HG03469 (cell line): ENCODE results near the gene ETNK1.

Experiments
- ATAC-seq: cut with Tn5 transposase; IDR thresholded peaks from one replicate; pipeline ENCODE4 v1.9.1; 2021; ENCODE audit warnings: mild to moderate bottlenecking, moderate library complexity, moderate number of reproducible peaks; ENCODE audit not compliant: unreplicated experiment

Gene ETNK1

DNA sequence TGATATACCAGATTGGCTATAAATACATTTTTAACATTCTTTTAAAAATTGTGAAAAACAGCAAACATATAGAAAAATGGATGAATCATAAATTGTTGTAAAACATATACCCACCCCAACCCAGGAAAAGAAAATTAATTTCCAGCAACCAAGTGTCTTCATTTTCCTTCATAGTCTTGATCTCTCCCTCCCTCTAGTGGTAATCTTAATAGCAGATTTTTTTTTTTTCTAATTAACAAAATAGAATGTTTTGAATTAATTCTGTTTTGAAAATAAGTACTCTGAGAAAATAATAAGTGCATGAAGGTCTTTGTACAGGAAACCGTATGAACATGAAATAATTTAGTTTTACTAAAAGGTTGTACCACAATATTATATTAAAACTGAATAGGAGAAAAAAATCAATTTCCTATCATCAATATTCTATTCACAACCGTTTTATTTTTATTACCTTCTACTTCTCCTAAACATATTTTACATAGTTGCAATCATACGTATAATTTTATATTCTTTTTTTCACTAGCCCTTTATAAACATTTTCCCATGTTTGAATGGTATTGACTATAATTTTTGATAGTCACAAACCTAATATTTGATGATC is 7.0 kb downstream of the ETNK1 start:
- ATAC-seq, result no peak

DNA sequence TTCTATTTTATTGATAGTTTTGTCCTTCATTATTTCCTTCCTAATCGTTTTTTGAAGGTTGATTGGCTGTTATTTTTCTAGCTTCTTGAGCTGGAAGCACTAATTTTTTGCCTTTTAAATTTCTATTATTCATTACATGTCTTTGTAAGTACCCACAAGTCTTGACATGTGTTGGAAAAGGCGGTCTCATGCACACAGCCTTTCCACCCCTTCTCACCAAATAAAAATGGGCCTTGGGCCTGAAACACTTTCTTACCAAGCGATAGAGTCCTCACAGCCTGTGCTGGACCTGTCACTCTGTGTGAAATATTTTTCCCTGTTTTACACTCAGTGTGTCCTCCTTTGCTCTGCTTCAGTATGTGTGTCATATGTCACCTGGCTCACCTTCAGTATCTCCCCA is 9.9 kb downstream of the ETNK1 start:
- no peak for ATAC-seq

DNA sequence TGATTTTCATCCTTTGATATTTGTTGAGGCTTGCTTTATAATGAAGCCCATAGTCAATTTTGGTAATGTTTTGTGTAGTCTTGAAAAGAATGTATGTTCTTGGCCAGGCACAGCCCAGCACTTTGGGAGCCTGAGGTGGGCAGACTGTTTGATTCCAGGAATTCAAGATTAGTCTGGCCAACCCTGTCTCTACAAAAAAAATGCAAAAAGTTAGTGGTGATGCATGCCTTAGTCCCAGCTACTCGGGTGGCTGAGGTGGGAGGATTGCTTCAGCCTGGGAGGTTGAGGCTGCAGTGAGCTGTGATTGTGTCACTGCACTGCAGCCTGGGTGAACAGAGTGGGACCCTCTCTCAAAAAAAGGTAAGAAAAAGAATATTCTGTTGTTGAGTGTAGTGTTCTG is 10.8 kb downstream of the ETNK1 start:
- no peak for ATAC-seq

DNA sequence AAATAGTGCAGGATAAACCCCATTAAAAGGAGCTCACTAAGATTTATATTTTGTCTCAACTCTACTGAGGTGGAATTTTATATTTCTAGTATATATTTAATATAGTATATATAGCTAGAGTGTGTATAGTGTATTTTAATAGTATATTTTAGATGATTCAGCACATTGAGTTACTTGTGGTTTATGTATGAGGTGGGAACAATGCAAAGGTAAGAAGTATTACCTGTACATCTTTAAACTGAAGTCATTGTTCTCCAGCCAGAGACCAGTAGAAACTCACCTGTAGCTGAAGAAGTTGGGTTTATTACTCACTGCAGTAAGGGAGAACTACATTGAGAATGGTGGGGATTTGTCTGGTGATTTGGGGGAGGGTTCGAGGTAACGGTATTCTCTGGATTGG is 15.9 kb downstream of the ETNK1 start:
- no peak for ATAC-seq

DNA sequence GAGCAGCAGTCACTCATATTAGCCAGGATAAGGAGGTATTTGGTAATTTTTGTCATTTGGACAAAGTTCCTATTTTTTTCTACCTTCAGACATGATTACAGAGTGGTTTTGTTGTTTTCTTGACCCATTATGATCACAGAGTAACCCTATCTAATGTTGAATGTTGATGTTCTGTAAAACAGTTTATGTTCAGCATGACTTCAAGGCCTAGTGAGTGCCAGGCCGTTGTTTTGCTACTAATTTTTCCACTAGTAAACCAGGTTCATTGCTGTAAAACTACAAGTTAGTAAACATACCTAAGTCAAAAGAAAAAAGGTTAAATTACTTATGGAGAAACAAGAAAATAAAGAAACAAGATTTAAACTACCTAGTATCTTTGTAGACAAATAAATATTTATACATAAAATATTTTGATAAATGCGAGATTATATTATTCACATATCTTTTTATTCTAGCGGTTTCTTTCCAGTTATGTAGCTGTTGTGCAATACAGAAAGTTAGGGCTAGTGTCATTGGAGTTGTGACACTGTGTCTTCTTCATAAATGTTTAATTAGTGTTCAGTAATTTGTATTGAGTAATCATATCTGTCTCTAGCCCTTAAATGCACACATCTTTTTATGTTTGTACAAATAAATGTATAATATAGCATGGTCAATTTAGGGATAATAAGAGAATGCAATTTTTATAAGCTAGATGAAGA is 16.5 kb downstream of the ETNK1 start:
- ATAC-seq, result no peak

DNA sequence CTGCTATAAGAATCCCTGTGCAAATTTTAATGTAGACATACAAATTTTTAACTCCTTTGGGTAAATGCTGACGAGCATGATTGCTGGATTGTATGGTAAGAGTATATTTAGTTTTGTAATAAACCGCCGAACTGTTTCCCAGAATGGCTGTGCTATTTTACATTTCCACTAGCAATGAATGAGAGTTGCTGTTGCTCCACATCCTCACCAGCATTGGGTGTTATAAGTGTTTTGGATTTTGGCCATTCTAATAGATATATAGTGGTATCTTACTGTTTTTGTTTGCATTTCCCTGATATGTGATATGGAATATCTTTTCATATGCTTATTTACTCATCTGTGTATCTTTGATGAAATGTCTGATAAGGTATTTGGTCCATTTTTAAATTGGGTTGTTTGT is 23.7 kb downstream of the ETNK1 start:
- ATAC-seq, result no peak

DNA sequence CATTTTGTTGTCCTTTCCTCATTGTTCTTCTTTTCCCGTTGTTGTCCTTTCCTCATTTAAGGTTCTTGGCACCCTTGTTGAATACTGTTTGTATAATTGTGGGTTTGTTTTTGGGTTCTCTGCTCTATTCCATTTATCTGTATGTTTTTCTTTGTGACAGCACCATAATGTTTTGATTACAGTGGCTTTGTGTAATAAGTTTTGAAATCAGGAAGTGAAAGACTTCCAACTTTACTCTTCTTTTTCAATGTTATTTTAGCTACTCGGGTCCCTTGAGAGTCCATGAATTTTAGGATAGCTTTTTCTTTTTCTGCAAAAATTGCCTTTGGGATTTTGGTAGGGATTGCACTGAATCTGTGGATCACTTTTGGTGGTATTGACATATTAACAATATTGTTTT is 28.1 kb downstream of the ETNK1 start:
- ATAC-seq, result no peak

DNA sequence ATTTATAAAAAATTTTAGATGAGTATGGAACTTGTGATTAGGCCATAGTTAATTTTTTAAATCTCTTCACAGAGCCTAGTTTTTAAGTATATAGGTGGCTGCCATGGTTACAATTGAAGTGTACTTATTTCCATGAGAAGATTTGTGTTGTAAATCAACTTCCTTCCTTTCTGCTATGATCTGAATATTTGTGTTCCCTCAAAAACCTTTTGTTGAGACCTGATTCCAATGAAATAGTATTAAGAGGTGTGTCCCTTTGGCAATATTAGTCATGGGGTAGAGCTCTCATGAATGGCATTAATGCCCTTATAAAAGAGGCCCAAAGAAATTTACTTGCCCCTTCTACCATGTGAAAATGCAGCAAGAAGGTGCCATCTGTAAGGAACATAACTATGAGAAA is 28.8 kb downstream of the ETNK1 start:
- ATAC-seq, result no peak

DNA sequence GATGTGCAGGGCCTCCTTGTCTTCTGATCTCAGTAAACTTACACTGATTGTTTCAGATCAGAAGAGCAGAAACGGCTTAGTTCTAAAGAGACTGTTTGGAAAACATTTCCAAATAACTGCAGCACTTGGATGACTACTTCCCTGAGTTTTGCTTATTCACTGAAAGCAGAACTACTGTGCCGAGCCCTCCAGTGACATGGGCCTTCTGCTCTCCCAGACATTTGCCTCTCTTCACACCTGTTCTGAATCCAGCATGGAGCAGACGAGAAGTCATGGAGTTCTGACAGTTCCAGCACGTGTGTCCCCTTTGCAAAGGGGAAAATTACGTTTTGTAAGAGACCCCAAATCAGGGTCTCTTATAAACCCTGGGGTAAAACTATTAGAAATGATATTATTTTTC is 31.4 kb downstream of the ETNK1 start:
- ATAC-seq, result no peak

DNA sequence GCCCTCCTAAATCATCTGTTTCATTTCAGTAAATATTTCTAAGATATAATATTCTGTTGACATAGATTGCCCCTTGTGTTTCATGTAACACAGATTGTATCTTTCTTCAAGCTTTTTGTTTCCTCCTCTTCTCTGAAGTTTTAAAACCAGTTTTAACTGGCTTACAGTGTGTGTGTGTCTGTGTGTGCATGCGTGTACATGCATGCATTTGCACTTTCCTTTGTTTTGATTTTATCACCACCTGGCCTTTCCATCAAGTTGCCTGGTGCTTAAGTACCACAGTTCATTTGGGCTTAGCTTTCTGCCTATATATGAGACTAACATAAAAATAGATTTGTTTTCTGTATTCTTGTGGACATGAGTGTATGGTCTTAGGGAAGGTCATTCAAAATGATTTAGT is 31.9 kb downstream of the ETNK1 start:
- no peak for ATAC-seq

DNA sequence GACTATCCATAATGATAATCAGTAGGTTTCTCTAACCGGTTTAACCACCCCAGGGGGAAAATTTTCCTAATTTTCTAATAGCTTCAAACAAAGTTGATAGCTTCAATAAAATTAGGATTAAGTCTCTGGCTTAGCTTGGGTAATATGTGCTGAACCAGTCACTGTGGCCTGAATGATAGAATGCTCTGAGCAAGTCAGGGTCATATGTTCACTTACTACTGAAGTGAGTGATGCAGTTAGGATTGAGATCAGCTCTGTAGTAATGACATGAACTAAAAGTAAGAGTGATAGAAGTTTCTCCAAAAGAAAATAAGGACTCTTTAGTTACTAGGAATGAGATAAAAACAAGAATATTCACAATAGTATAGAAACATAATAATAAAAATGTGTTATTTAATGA is 32.6 kb downstream of the ETNK1 start:
- ATAC-seq, result no peak

DNA sequence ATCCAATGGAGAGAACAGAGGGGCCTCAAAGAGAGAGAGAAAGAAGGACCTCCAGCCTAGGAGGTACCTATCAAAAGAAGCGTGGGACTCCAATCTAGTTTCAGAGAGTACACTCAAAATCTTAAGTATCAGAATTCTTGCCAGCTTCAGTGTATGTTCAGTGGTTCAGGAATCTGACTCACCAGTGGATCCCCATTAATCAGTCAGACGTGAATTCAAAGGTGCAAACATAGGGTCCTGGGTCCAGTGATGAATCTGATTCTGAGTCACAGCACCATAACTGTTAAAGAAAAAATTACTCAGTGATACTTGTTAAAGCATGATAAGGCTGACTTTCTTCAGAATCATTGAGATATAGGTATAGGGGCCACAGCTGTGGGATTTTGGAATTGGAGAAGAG is 33.2 kb downstream of the ETNK1 start:
- no peak for ATAC-seq

DNA sequence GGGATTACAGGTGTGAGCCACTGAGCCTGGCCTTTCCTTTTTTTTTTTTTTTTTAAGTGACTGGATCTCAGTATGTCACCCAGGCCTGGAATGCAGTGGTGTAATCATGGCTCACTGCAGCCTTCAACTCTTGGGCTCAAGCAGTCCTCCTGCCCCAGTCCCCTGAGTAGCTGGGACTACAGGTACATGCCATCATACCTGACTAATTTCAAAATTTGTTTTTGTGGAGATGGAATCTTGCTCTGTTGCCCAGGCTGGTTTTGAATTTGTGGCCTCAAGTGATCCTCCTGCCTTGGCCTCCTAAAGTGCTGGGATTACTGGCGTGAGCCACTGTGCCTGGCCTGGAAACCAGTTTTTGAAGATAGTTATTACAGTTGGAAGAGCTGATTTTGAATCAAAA is 37.4 kb downstream of the ETNK1 start:
- no peak for ATAC-seq

DNA sequence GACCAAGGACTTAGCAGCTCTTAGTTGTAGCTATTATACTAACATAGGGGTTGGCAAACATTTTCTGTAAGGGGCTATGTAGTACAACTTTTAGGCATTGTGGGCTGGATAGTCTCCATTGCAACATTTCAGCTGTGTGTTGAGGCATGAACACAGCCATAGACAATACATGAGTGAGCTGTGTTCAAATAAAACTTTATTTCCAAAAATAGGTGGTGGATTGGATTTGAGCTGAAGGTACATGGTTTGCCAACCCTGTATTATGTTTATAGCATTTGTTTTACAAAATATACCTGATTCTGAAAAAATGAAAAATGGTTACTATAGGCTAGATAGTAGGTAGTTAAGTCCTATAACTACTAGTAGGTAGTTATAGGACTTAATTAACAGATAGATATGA is 40.5 kb downstream of the ETNK1 start:
- no peak for ATAC-seq

DNA sequence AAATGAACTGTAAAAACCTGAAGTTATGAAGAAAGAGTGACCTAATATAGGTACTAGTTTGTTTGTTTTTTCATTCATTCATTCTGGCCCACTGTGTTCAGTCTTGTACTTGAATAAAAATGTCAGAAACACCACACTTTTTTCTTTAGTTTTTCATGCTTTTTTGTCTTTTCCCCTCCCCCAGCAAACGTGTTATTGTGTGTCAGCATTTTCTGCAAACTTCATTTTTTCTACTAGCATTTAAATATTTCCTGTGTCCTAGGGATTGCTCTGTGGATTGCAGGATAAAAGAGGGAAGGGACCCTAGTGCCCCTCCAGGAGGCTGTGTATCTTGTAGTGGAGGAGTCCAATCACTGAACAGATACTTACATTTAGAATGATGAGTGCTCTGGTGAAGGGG is 42.2 kb downstream of the ETNK1 start:
- ATAC-seq, result no peak

DNA sequence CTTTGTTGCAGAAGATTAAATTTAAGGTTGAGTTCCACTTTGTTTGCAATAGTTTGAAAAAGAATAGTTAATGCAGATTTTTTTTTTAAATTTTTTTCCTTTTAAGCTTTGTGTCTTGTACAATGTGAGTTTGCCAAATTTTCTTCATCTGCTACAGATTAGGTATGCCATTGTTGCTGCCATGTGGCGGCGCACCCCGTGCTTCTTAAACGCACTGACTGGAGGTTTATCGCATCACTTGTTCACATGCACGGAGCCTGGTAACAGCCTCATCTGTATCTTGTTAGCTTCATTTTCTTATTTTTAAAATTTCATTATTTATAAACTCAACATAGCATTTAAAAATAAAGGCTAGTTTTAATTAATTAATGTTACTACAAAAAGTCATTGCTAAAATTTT is 43.5 kb downstream of the ETNK1 start:
- ATAC-seq, result no peak

DNA sequence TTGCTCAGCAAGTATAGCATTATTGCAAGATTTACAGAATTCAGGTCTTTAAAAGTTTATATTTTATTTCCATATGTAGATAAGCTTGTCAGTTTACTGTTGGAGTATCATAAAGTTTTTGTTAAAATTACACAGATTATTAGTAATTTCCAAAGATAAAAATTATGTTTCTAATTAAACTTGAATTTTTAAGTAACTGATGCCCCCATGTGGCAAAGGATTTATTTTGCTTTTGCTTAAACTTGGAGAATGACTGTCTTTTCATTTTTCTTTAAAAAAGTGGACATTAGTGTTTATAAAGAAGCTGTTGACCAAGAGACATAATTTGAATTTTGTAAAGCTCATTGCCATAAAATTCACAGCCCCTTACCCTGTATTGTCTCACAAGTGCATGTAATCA is 45.8 kb downstream of the ETNK1 start:
- ATAC-seq, result no peak

DNA sequence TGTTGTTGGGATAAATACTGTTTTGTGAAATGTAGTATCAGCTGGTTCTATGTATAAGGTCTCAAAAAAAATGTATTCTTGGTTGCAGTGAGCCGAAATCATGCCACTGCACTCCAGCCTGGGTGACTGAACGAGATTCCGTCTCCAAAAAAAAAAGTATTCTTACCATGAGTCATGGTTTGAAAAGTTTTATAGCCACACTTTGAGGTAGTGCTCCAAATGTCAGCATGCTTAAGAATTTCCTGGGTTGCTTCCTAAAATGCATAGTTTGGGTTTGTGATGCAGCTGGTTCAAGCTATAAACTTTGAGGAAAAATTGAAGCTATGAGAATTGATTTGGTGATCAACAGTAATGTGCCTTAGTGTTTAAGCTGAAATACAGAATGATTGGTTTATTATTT is 48.0 kb downstream of the ETNK1 start:
- no peak for ATAC-seq

DNA sequence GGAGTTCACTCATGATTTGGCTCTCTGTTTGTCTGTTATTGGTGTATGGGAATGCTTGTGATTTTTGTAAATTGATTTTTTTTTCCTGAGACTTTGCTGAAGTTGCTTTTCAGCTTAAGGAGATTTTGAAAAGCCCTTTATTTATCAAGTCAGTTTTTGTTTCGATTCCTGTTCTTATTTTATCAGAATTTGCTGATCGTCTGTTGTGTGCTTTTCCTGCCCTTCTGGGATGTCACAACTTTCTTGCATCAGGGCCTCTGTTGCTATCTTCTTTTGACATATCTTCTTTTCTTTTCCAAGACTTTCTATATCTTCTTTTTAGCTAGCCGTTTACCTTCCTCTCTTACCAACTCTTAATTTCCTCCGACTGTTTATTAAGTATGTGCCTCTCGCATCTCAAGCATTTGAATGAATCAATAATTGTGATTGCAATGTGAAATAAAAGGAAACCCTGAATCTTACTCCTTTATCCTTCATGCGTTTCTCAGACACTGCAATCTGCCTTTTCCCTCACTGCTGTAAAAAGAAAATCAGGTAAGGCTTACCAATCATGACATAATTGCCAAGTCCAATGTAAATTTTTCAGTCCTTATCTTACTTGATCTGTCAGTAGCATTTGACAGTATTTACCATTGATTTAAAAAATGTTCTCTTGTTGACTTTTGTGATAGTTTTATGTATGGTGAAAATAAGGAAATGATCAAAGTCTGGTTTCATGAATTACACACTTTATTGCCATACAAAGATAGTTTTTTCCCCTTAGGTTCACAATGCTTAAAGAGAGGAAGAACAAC is 53.0 kb downstream of the ETNK1 start:
- ATAC-seq, result no peak

DNA sequence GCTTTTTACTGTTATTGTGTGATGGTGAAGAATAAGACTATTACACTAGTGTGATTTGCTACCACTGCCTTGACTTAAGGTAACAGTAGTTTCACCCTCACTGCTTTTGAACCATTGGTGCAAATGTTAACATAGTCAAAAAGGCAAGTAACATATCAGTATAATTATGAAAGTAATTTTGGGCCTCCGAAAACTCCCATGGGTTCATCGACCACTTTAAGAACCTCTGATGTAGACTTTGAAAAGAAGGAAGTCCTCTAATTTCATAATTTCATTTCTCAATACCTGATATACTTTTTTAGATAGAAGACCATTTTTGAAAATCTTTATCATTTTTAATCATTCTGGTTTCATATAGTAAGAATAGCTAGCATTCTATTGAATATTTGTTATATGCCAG is 57.7 kb downstream of the ETNK1 start:
- no peak for ATAC-seq

DNA sequence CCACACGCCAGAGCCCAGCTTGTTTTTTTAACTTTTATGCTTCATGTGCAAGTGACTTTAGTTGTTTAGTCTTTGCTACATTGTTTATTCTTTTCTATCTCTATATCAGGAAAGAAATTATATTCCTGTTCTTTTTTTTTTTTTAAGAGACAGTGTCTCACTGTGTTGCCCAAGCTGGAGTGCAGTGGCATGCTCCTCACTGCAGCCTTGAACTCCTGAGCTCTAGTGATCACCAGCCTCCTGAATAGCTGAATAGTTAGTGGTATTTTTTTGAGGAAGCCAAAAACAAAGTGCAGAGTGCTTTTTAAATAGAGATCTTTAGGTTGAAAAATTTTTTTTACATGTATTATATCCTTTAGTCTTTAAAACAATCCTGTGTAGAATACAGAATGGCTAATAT is 58.2 kb downstream of the ETNK1 start:
- ATAC-seq, result no peak
